ENCODE measurements around the gene CACNA2D4. TPM values are rescaled to one million over a fixed set of nuclear protein-coding genes. Genes with fewer than 3 reads are reported as not detected.
A peak's percentile ranks its signal among the peaks of the same experiment; 100 is the strongest.

The CACNA2D4 gene
- total RNA-seq, 1 experiment from 2014 or later, result not detected

DNA sequence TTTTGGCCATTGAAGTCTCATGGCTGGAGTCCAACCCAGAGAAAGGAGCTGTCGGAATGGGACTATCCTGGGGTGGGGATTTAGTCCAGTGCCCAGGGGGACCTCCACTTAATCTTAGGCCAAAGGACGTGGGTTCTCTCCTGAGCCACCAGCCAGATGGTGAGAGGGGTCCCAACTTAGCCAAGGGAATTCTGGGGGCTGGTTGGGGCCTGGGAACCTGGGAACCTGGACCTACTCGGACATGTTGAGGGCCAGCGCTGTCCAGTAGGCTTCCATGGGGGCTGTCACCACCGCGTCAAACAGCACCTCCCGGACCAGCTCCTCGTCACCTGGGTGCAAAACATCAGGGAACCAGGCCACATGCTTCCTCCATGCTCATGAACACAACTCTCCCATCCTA is 64.7 kb downstream of the CACNA2D4 start:
- ChIA-PET CTCF (no interaction called here), POLR2A (ENCODE audit: unreplicated experiment) (no interaction called here)
- Histone ChIP-seq H3K27me3 (ENCODE audit: low read length) (no peaks in the 10 kb centered on the region), H3K27ac (ENCODE audit: low read length) (no peak overlapping the region), H4K20me1 (ENCODE audit: low read length) (no peaks in the 10 kb centered on the region), H3K4me1 (ENCODE audit: insufficient read depth, low read length) (no peaks in the 10 kb centered on the region), H3K79me2 (ENCODE audit: low read length) (no peaks in the 10 kb centered on the region), H3K9me3 (ENCODE audit: low read length) (peaks cover 5% of the 10 kb centered on the region; the same call in 1 of the 2 replicates), H3F3A (ENCODE audit: low read length, unreplicated experiment) (peaks cover 4% of the 10 kb centered on the region), H2AFZ (ENCODE audit: low read length) (no peak overlapping the region), H3K36me3 (ENCODE audit: low read depth, low read length) (no peaks in the 10 kb centered on the region), H3K9me2 (replicated peaks; ENCODE audit: low read length) (no peaks in the 10 kb centered on the region), H3K4me3 (ENCODE audit: low read length) (no peak overlapping the region), H3K9ac (ENCODE audit: low read length) (no peak overlapping the region), H3K4me2 (ENCODE audit: low read length) (no peak overlapping the region)
- intact Hi-C loops (cut with micrococcal nuclease), result no loop called here
- TF ChIP-seq CTCF (conservative IDR thresholded peaks at IDR 0.05; ENCODE audit: low read depth, low read length), result no peak
- TF ChIP-seq EZH2phosphoT487 (IDR thresholded peaks at IDR 0.05; ENCODE audit: borderline replicate concordance, low read length), result no peak
- no peak for TF ChIP-seq EZH2 (IDR thresholded peaks at IDR 0.05; ENCODE audit: low read length, unreplicated experiment)
- ATAC-seq (no peak), DNase-seq (no peak)
- BruUV-seq (replicated peaks), result no TSS peak

DNA sequence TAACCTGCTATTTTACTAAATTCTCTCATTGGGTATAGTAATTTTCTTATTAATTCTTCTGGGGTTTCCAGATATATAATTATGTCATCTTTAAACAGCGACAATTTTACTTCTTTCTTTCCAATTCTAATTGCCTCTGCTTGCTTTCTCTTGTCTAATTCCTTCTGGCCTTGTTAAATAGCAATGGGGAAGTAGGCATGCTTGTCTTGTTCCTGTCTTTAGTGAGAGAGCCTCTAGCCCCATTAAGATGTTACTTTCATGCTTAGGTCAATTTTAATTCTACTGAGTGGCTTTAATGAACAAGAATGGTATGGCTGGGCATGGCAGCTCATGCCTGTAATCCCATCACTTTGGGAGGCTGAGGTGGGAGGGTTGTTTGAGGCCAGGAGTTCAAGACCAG is 66.4 kb downstream of the CACNA2D4 start:
- Histone ChIP-seq H3K4me3 (ENCODE audit: low read length) (no peak overlapping the region), H3K4me1 (ENCODE audit: insufficient read depth, low read length) (no peaks in the 10 kb centered on the region), H2AFZ (ENCODE audit: low read length) (no peak overlapping the region), H3K4me2 (ENCODE audit: low read length) (no peak overlapping the region), H3K27me3 (ENCODE audit: low read length) (0 out of 2 replicates have a peak, but pooled peaks cover 9% of the 10 kb centered on the region), H3K36me3 (ENCODE audit: low read depth, low read length) (no peaks in the 10 kb centered on the region), H3K79me2 (ENCODE audit: low read length) (no peaks in the 10 kb centered on the region), H3K9me3 (ENCODE audit: low read length) (peaks cover 5% of the 10 kb centered on the region; the same call in 1 of the 2 replicates), H4K20me1 (ENCODE audit: low read length) (no peaks in the 10 kb centered on the region), H3K9me2 (replicated peaks; ENCODE audit: low read length) (no peaks in the 10 kb centered on the region), H3F3A (ENCODE audit: low read length, unreplicated experiment) (peaks cover 4% of the 10 kb centered on the region), H3K9ac (ENCODE audit: low read length) (no peak overlapping the region), H3K27ac (ENCODE audit: low read length) (no peak overlapping the region)
- no peak for TF ChIP-seq EZH2phosphoT487 (IDR thresholded peaks at IDR 0.05; ENCODE audit: borderline replicate concordance, low read length)
- intact Hi-C loops (cut with micrococcal nuclease), result no loop called here
- ChIA-PET CTCF (no interaction called here), POLR2A (ENCODE audit: unreplicated experiment) (no interaction called here)
- DNase-seq (no peak), ATAC-seq (no peak)
- no TSS peak for BruUV-seq (replicated peaks)

DNA sequence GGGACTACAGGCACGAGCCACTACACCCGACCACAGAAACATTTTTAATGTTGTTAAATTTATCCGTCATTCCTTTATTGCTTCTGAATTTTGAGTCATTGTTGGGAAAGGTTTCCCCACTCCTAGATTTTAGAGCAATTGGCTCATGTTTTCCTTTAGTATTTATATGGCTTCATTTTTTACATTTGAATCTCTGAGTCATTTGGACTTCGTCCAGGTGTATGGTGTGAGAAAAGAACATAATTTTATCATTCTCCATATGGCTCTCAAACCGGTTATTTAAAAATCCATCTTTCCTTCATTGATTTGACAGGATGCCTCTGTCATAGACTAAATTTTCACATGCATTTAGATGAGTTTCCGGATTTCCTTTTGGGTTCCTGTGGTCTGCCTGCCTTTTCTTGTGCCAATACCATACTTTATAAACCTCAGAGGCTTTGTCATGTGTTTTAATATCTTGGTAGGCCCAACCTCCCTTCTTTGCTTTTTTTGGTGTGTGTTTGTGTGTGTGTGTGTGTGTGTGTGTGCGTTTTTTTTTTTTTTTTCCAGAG is 67.2 kb downstream of the CACNA2D4 start:
- TF ChIP-seq EZH2 (IDR thresholded peaks at IDR 0.05; ENCODE audit: low read length, unreplicated experiment) (no peak), EZH2phosphoT487 (IDR thresholded peaks at IDR 0.05; ENCODE audit: borderline replicate concordance, low read length) (no peak), CTCF (conservative IDR thresholded peaks at IDR 0.05; ENCODE audit: low read depth, low read length) (no peak)
- BruUV-seq (replicated peaks), result no TSS peak
- H3K4me2 ChIP-seq (ENCODE audit: low read length), result no peak overlapping the region
- no peaks in the 10 kb centered on the region for H3K9me2 ChIP-seq (replicated peaks; ENCODE audit: low read length)
- intact Hi-C loops (cut with micrococcal nuclease), result no loop called here
- peak; percentile 78 for ATAC-seq
- H3K4me1 ChIP-seq (ENCODE audit: insufficient read depth, low read length), result no peaks in the 10 kb centered on the region
- CTCF ChIA-PET, result no interaction called here
- DNase-seq, result peak; percentile 84
- no peaks in the 10 kb centered on the region for H3K79me2 ChIP-seq (ENCODE audit: low read length)
- H3F3A ChIP-seq (ENCODE audit: low read length, unreplicated experiment), result peaks cover 4% of the 10 kb centered on the region
- H3K4me3 ChIP-seq (ENCODE audit: low read length), result no peak overlapping the region
- H3K27me3 ChIP-seq (ENCODE audit: low read length), result peaks cover 17% of the 10 kb centered on the region
- no peaks in the 10 kb centered on the region for H3K36me3 ChIP-seq (ENCODE audit: low read depth, low read length)
- POLR2A ChIA-PET (ENCODE audit: unreplicated experiment), result no interaction called here
- H3K9me3 ChIP-seq (ENCODE audit: low read length), result peaks cover 5% of the 10 kb centered on the region; the same call in 1 of the 2 replicates
- no peaks in the 10 kb centered on the region for H4K20me1 ChIP-seq (ENCODE audit: low read length)
- peak overlapping the region; percentile 50 for H3K27ac ChIP-seq (ENCODE audit: low read length)
- no peak overlapping the region for H2AFZ ChIP-seq (ENCODE audit: low read length)
- H3K9ac ChIP-seq (ENCODE audit: low read length), result no peak overlapping the region
